KBM-7 (cell line): ENCODE results near the gene DIP2C.
"Not testable (repeated sequence)": the region's sequence is repeated elsewhere in the genome, so short reads cannot be mapped to it uniquely, and the experiment has no call there.

Experiments
- DNase-seq: peaks from one replicate; pipeline ENCODE4 v3.0.0-alpha.2; 2015
- in situ Hi-C: fragments of 300-500 bp; cut with MboI; formaldehyde crosslinking; loops from 2 replicates; pipeline ENCODE4 v1.14.3; 2020; ENCODE audit warnings: low sequenced_read_pairs, low pct_unique_long_range_greater_than_20kb, mixed read lengths

The DIP2C gene

GRCh38 chr10:350981-351501 lies 338.4 kb downstream of the DIP2C start:
- no peak for DNase-seq
- in situ Hi-C loops = no loop called here

DNA sequence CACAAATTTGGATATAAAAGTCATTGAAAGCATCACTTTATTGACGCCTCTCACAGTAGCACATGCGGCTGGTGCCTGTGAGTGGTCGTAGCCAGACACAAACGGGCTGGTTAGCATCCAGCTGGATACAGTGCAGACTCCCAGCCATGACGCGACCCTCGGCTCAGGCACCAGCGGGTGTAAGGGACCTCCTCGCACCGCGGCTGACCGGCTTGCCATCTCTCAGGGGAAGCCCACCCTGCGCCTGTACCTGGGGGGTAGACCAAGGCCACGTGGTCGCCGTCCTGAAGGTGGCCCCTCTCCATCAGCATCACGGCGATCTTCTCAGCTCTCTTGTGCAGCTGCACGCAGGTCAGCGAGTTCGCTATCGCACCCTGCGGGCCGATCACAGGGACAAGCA lies 340.4 kb downstream of the DIP2C start:
- in situ Hi-C loops = no loop called here
- DNase-seq = no peak

DNA sequence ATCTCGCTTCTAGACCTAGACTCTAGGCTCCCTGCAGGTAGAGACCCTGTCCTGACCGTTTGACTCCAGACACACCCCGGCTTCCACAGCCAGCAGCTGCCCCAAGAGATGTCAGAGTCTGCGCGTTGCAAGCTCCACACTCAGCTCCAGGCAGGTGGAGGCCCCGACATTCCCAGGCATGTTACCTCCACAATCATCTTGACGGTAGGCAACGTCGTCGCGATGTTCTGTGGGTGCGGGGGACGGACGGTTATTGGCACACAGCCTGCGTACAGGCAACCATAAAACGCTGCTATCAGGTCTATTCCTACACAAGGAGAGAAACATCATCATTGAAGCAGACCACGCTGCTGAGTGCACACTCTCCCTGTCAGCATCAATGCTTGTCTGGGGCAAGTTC lies 341.0 kb downstream of the DIP2C start:
- DNase-seq = no peak
- in situ Hi-C loops = no loop called here

DNA sequence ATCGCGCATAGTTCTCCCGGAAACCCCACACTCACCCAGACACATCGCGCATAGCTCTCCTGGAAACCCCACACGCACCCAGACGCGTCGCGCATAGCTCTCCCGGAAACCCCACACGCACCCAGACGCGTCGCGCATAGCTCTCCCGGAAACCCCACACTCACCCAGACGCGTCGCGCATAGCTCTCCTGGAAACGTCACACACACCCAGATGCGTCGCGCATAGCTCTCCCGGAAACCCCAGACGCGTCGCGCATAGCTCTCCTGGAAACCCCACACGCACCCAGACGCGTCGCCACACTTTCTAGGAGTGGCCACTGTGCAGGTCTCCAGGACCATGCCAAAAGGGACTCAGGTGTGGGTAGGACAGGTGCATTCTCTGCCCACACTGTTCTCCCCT lies 341.7 kb downstream of the DIP2C start:
- in situ Hi-C loops, DNase-seq: not testable (repeated sequence)

- in situ Hi-C loops, DNase-seq: not testable (repeated sequence)
Observed at GRCh38 chr10:347190-347589, 342.3 kb downstream of the DIP2C start.

DNA sequence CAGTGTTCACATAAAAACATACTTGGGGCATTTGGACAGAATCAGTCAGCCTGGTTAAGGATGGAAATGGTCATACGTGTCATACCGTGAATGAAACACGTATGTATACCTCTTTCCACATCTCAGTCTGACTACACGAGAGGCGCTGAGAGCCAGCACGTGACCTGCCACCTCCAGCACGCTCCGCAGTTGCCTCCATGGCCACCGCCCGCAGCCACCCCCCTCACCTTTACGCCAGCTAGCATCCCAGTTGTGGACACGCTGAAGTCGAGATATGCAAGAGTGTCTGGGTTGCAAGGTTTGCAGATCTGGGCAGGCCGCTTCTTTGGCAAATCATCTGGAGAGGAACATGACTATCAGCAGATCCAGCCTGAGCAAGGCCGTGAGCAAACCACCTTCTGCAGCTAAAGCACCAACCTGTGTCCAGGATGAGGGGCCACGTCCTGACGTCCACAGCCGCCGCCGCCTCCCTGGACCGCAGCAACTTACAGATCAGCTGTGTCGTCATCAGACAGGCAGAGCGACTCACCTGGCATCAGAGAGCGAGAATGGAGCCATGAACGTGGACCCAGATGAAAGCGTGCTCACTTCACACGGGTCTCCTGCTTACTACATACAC lies 344.8 kb downstream of the DIP2C start:
- in situ Hi-C loops = no loop called here
- DNase-seq = no peak

DNA sequence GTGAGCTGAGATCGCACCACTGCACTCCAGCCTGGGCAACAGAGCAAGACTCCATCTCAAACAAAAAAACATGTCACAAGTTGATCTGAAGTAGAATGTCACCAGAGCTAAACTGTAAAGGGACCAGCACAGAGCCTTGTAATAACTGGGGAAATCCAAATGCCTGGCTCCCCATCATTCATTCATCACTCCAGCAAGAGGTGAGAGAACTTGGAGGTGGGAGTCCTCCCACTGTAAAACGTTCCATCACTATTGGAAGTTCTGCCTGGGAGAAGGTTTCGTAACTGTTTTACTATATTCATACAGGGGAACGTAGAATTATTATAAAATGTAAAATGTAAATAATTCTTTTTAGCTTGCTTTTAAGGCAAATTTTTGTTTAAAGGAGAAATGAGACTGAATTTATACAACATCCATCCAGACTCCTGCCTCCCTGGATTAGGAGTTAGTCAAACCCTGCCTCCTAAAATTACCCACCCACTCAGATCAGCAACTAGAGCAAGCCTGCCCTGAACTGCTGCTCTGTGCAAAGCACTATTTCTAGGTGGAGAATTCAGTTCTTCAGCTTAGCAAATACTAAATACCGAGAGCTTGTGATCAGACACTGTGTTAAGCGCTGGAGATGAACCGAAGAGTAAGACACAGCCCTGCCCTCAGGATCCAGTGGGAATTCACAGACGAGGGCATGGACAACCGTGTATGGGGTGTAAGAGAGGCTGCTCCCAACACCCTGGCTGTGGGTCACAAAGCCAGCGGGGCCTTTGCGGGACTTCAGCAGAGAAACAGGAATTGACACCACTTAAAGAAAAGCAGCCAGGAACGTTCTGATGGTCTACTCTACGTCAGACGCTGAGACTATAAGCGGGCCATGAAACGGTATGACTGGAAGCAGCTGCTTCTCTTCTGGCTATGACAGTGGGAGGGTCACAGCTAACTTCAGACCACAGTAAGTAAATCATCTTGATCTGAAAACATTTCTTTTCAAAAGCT lies 345.9 kb downstream of the DIP2C start:
- in situ Hi-C loops = no loop called here
- no peak for DNase-seq

- no peak for DNase-seq
- in situ Hi-C loops = no loop called here
Observed at GRCh38 chr10:341081-341740, 348.3 kb downstream of the DIP2C start.

DNA sequence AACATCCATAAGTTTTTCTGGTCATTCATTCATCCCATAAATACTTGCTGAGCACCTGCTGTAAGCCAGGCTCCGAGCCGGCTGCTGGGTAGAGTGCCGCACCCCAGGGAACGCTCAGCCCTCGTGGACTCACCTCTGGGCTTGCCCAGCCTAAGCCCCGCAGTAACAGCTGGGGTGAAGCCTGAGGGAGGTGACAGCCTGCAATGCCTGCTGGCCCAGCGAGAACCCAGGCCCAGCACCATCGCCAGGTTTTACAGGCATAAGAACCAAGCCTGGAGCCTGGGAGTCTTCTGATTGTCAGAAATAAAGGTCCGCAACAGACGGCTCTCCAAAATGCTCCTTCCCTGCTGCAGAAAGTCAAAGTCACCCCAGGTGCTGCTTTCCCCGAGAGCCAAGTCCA lies 348.8 kb downstream of the DIP2C start:
- DNase-seq = no peak
- in situ Hi-C loops = no loop called here

DNA sequence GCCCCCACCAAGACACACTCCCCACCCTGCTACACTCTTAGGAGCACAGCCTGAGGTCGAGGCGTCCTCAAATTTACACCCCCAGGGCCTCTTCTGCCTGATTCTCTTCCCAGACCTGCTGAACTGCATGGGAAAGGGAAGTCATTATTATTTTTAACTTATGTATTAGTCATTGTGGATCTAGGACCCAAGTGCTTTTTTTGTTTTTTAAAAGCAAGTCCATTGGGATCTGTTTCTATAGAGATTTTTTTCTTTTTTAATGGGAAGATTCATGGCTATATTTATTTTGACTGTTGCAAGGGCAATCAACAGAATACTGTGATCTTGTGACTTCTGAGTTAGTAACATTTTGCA lies 350.5 kb downstream of the DIP2C start:
- DNase-seq = no peak
- in situ Hi-C loops = no loop called here

DNA sequence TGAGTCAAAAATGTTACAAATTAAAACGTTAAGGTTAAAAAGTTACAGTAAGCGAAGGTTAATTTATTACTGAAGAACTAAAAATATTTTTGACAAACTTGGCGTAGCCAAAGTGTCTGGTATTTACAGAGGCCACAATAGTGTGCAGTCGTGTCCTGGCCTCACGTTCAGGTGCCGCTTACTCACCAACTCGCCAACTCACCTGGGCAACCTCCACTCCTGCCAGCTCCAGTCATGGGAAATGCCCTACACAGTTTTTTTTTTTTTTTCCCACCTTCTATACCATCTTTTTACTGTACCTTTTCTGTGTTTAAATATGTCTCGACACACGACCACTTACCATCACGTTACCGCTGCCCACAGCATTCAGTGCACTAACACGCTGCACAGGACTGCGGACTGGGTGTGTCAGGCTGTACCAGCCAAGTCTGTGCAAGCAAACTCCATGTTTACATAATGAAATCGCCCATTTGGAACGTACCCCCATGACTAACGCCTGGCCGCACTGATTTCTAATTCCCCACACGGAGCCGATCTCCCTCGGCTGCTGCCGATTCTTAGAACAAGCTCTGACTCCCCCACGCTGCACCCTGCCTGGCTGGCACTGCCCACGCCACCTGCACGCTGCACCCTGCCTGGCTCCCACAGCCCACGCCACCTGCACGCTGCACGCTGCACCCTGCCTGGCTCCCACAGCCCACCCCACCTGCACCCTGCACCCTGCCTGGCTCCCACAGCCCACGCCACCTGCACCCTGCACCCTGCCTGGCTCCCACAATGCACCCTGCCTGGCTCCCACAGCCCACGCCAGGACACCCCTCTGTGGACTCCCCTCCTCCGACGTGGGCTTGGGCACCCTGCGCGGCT lies 351.1 kb downstream of the DIP2C start:
- in situ Hi-C loops = no loop called here
- no peak for DNase-seq

DNA sequence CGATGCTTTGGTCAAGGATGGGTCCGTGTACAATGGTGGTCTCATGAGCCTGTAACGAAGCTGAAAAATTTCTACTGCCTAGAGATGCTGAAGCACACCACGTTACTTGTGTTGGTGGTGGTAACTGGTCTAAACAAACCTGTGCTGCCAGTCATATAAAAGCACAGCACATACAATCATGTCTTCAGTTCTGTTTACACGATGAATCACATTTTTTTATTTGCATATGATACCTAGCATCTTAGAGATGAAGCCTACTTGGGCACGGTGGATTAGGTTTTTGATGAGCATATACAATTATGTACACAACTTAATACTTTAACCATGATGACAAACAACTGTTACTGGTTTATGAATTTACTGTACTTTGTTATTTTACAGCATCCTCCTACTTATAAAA lies 353.2 kb downstream of the DIP2C start:
- no peak for DNase-seq
- in situ Hi-C loops = no loop called here

- in situ Hi-C loops = no loop called here
- DNase-seq = no peak
Observed at GRCh38 chr10:335151-335800, 354.2 kb downstream of the DIP2C start.

GRCh38 chr10:331186-331585 lies 358.3 kb downstream of the DIP2C start:
- DNase-seq = no peak
- in situ Hi-C loops = no loop called here

DNA sequence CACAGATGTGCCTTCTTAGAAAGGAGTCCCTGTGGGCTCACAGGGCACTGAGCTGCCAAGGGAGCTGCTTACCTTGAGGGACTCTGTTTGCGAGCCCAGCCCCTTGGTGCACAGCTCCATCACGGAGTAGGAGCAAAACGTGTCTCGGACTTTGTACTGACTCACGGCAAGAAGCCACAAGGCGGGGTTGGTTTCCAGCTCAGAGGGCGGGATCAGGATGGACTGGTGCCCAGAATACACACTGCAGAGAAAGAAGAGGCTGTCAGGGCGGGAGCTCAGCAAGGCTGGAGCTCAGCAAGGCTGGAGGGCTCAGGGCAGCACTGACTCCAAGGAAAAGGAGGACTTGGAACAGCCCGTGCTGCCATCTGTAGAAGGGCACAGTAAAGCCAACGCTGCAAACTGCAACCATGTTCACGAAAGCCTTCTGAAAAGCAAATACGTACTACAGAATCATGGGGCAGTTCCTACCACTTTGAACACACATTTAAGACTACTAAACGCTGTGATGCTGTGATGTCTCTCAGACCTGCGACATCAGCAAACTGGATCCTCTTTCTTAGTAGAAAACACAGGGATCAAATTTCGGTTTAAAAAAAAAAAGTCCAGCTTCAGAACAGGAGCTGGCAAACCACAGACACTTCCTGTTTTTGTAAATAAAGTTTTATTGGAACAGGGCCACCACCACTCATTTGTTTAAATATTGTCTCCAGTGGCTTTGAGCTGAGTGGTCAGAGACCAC lies 359.9 kb downstream of the DIP2C start:
- in situ Hi-C loops = no loop called here
- peak; percentile 89 for DNase-seq

DNA sequence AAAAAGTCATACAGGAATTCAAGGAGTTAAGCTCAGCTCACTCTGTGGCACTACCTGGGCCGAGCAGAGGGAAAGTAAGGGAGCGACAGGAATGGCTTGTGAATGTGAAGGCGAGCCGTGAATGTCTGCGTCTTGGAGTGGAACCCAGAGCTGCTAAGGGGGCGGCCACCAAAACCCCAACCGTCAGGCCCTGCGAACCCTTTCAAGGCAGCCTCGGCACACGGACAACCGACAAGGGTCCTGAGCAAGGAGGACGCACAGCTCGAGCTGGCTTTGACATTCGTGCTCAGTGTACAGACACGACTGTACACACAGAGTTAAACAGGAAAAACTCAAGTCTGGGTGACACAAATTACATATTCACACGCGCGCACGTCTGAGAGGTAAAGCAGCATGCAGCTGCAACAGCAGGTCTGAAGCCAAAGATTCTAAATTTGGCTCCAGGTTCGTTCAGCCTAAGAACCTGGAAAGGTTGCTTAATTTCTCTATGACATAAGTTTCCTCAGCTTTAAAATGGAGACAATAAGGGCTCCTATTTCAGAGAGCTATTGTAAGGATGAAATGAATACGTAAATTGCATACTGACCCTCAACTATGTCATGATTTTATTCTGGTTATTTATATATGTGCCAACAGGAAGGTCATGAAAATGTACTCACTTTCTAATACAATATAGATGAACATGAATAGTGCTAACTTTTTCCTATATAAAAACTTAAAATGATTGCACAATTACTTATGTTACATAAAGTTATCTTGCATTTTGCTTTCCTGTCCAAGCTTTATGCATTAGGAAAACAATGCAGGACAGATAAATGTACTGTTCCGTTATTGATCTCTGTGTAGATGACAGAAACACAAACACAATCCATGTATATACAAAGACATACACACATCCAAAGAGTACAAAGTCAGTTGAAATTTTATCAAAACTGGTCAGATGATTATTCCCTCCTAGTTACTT lies 361.3 kb downstream of the DIP2C start:
- DNase-seq = no peak
- in situ Hi-C loops = no loop called here
